ENCODE results near the gene CFAP69.

GRCh38 chr7:90246171-90246570 is 1.2 kb downstream of the CFAP69 start:
- no peak for TF ChIP-seq PPARA (CRISPR knock-in tag; IDR thresholded peaks at IDR 0.05; ENCODE audit: borderline replicate concordance)
- no peak for TF ChIP-seq CSDC2 (CRISPR knock-in tag; IDR thresholded peaks at IDR 0.05)
- TF ChIP-seq, protein P1, sequence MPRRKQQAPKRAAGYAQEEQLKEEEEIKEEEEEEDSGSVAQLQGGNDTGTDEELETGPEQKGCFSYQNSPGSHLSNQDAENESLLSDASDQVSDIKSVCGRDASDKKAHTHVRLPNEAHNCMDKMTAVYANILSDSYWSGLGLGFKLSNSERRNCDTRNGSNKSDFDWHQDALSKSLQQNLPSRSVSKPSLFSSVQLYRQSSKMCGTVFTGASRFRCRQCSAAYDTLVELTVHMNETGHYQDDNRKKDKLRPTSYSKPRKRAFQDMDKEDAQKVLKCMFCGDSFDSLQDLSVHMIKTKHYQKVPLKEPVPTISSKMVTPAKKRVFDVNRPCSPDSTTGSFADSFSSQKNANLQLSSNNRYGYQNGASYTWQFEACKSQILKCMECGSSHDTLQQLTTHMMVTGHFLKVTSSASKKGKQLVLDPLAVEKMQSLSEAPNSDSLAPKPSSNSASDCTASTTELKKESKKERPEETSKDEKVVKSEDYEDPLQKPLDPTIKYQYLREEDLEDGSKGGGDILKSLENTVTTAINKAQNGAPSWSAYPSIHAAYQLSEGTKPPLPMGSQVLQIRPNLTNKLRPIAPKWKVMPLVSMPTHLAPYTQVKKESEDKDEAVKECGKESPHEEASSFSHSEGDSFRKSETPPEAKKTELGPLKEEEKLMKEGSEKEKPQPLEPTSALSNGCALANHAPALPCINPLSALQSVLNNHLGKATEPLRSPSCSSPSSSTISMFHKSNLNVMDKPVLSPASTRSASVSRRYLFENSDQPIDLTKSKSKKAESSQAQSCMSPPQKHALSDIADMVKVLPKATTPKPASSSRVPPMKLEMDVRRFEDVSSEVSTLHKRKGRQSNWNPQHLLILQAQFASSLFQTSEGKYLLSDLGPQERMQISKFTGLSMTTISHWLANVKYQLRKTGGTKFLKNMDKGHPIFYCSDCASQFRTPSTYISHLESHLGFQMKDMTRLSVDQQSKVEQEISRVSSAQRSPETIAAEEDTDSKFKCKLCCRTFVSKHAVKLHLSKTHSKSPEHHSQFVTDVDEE (CRISPR knock-in tag; IDR thresholded peaks at IDR 0.05), result no peak
- TF ChIP-seq ZNF70 (CRISPR knock-in tag; IDR thresholded peaks at IDR 0.05), result no peak
- no peak for TF ChIP-seq ZFP30 (CRISPR knock-in tag; IDR thresholded peaks at IDR 0.05)
- TF ChIP-seq TCF4 (CRISPR knock-in tag; IDR thresholded peaks at IDR 0.05; ENCODE audit: borderline replicate concordance), result no peak
- no peak for TF ChIP-seq ZNF8 (CRISPR knock-in tag; IDR thresholded peaks at IDR 0.05)
- TF ChIP-seq CSRNP3 (CRISPR knock-in tag; IDR thresholded peaks at IDR 0.05), result no peak
- no peak for TF ChIP-seq ZC3H10 (CRISPR knock-in tag; IDR thresholded peaks at IDR 0.05)
- TF ChIP-seq RARB (CRISPR knock-in tag; IDR thresholded peaks at IDR 0.05), result no peak
- TF ChIP-seq ZFP3 (CRISPR knock-in tag; IDR thresholded peaks at IDR 0.05), result no peak
- no peak for TF ChIP-seq TOX (CRISPR knock-in tag; IDR thresholded peaks at IDR 0.05; ENCODE audit: borderline replicate concordance)
- no peak for TF ChIP-seq PATZ1 (CRISPR knock-in tag; IDR thresholded peaks at IDR 0.05; ENCODE audit: borderline replicate concordance)
- TF ChIP-seq SNAI2 (CRISPR knock-in tag; IDR thresholded peaks at IDR 0.05), result no peak

Measured in SK-N-SH treated with all-trans-retinoic acid at 6 μM for 48 hours (cell line).